Cardiac fibroblast (primary cell): Measurements from ENCODE around the gene PPM1H.

ENCODE experiments used
- DNase-seq, 2 donors: peaks; one replicate each; pipeline versions ENCODE4 v3.0.0 to v3.0.0-alpha.2; 2010; ENCODE audit warnings: low read depth in 2 of 2
- H3K4me3 ChIP-seq, 2 donors: replicated peaks in 1 of 2; 1 replicate in 1 of 2; 2 replicates in 1 of 2; pipeline ENCODE4 v1.5.1; 2011; ENCODE audit warnings: low read depth in 2 of 2, low read length in 2 of 2, mild to moderate bottlenecking in 2 of 2, moderate library complexity in 1 of 2
- CTCF ChIP-seq: IDR thresholded peaks from one replicate; pipeline ENCODE4 v1.5.1; 2011; ENCODE audit warnings: low read depth, mild to moderate bottlenecking, low read length, inconsistent platforms

Gene PPM1H

GRCh38 chr12:62909340-62909739, 25.6 kb downstream of the PPM1H start:
- DNase-seq: no peak
- no peak overlapping the region for H3K4me3 ChIP-seq
- TF ChIP-seq CTCF: no peak

- no peak overlapping the region for H3K4me3 ChIP-seq
- TF ChIP-seq CTCF: no peak
- DNase-seq: no peak
These were observed 26.3 kb downstream of the PPM1H start for GRCh38 chr12:62908674-62909073.

- DNase-seq: no peak
- no peak overlapping the region for H3K4me3 ChIP-seq
- no peak for TF ChIP-seq CTCF
These were observed 27.4 kb downstream of the PPM1H start for GRCh38 chr12:62907561-62907960.

GRCh38 chr12:62907078-62907477, 27.9 kb downstream of the PPM1H start:
- no peak for DNase-seq
- H3K4me3 ChIP-seq: no peak overlapping the region
- no peak for TF ChIP-seq CTCF

- no peak for TF ChIP-seq CTCF
- DNase-seq: peak; percentile 0 to 15
- H3K4me3 ChIP-seq: no peak overlapping the region
These were observed 31.8 kb downstream of the PPM1H start for GRCh38 chr12:62903151-62903550.

GRCh38 chr12:62900686-62901272, 34.2 kb downstream of the PPM1H start:
- H3K4me3 ChIP-seq: no peak overlapping the region
- no peak for TF ChIP-seq CTCF
- peak; percentile 1 to 47 for DNase-seq

GRCh38 chr12:62899568-62900390, 35.2 kb downstream of the PPM1H start:
- DNase-seq: no peak
- no peak for TF ChIP-seq CTCF
- no peak overlapping the region for H3K4me3 ChIP-seq
